ENCODE measurements around the gene SSH2.

Gene SSH2

GRCh38 chr17:29590411-29591145, 339.4 kb downstream of the SSH2 start (continued):
- TF ChIP-seq, protein P1, sequence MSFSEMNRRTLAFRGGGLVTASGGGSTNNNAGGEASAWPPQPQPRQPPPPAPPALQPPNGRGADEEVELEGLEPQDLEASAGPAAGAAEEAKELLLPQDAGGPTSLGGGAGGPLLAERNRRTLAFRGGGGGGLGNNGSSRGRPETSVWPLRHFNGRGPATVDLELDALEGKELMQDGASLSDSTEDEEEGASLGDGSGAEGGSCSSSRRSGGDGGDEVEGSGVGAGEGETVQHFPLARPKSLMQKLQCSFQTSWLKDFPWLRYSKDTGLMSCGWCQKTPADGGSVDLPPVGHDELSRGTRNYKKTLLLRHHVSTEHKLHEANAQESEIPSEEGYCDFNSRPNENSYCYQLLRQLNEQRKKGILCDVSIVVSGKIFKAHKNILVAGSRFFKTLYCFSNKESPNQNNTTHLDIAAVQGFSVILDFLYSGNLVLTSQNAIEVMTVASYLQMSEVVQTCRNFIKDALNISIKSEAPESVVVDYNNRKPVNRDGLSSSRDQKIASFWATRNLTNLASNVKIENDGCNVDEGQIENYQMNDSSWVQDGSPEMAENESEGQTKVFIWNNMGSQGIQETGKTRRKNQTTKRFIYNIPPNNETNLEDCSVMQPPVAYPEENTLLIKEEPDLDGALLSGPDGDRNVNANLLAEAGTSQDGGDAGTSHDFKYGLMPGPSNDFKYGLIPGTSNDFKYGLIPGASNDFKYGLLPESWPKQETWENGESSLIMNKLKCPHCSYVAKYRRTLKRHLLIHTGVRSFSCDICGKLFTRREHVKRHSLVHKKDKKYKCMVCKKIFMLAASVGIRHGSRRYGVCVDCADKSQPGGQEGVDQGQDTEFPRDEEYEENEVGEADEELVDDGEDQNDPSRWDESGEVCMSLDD (tag by site-specific recombination; IDR thresholded peaks at IDR 0.05): no peak; the same call in 1 of the 2 replicates
- no peak for TF ChIP-seq OVOL3 (tag by site-specific recombination; IDR thresholded peaks at IDR 0.05)
- TF ChIP-seq ZSCAN5A (tag by site-specific recombination; IDR thresholded peaks at IDR 0.05): no peak
- TF ChIP-seq, protein P2, sequence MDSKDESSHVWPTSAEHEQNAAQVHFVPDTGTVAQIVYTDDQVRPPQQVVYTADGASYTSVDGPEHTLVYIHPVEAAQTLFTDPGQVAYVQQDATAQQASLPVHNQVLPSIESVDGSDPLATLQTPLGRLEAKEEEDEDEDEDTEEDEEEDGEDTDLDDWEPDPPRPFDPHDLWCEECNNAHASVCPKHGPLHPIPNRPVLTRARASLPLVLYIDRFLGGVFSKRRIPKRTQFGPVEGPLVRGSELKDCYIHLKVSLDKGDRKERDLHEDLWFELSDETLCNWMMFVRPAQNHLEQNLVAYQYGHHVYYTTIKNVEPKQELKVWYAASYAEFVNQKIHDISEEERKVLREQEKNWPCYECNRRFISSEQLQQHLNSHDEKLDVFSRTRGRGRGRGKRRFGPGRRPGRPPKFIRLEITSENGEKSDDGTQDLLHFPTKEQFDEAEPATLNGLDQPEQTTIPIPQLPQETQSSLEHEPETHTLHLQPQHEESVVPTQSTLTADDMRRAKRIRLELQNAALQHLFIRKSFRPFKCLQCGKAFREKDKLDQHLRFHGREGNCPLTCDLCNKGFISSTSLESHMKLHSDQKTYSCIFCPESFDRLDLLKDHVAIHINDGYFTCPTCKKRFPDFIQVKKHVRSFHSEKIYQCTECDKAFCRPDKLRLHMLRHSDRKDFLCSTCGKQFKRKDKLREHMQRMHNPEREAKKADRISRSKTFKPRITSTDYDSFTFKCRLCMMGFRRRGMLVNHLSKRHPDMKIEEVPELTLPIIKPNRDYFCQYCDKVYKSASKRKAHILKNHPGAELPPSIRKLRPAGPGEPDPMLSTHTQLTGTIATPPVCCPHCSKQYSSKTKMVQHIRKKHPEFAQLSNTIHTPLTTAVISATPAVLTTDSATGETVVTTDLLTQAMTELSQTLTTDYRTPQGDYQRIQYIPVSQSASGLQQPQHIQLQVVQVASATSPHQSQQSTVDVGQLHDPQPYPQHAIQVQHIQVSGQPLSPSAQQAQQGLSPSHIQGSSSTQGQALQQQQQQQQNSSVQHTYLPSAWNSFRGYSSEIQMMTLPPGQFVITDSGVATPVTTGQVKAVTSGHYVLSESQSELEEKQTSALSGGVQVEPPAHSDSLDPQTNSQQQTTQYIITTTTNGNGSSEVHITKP (tag by site-specific recombination; IDR thresholded peaks at IDR 0.05): peak; percentile 74
- TF ChIP-seq, protein P3, sequence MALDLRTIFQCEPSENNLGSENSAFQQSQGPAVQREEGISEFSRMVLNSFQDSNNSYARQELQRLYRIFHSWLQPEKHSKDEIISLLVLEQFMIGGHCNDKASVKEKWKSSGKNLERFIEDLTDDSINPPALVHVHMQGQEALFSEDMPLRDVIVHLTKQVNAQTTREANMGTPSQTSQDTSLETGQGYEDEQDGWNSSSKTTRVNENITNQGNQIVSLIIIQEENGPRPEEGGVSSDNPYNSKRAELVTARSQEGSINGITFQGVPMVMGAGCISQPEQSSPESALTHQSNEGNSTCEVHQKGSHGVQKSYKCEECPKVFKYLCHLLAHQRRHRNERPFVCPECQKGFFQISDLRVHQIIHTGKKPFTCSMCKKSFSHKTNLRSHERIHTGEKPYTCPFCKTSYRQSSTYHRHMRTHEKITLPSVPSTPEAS (tag by site-specific recombination; IDR thresholded peaks at IDR 0.05): no peak
- TF ChIP-seq ZNF544 (tag by site-specific recombination; IDR thresholded peaks at IDR 0.05): no peak
- no peak for TF ChIP-seq GLI4 (tag by site-specific recombination; IDR thresholded peaks at IDR 0.05)
- peak; percentile 89 for TF ChIP-seq GFI1B (tag by site-specific recombination; IDR thresholded peaks at IDR 0.05)
- no peak for TF ChIP-seq MYNN (tag by site-specific recombination; IDR thresholded peaks at IDR 0.05; ENCODE audit: borderline replicate concordance)
- no peak for TF ChIP-seq ZNF311 (tag by site-specific recombination; IDR thresholded peaks at IDR 0.05; ENCODE audit: borderline replicate concordance)
- TF ChIP-seq ZNF837 (tag by site-specific recombination; IDR thresholded peaks at IDR 0.05): no peak
- no peak for TF ChIP-seq ZNF416 (tag by site-specific recombination; IDR thresholded peaks at IDR 0.05)
- peak; percentile 7; the same call in 1 of the 2 replicates for TF ChIP-seq FEZF1 (tag by site-specific recombination; IDR thresholded peaks at IDR 0.05)
- 0 out of 2 replicates have a peak, but pooled peaks have one; percentile 24 for TF ChIP-seq ZBTB48 (tag by site-specific recombination; IDR thresholded peaks at IDR 0.05)
- no peak for TF ChIP-seq ZNF114 (tag by site-specific recombination; IDR thresholded peaks at IDR 0.05)
- no peak for TF ChIP-seq ZBTB8A (tag by site-specific recombination; IDR thresholded peaks at IDR 0.05)
- TF ChIP-seq ZNF449 (tag by site-specific recombination; IDR thresholded peaks at IDR 0.05): no peak
- peak; percentile 44; the same call in 1 of the 2 replicates for TF ChIP-seq EGR2 (tag by site-specific recombination; IDR thresholded peaks at IDR 0.05; ENCODE audit: low read depth)
- TF ChIP-seq ZNF654 (tag by site-specific recombination; IDR thresholded peaks at IDR 0.05; ENCODE audit: low read depth): no peak
- TF ChIP-seq ZNF239 (tag by site-specific recombination; IDR thresholded peaks at IDR 0.05): no peak
- peak; percentile 75; the same call in 1 of the 2 replicates for TF ChIP-seq ZBTB6 (tag by site-specific recombination; IDR thresholded peaks at IDR 0.05)
- TF ChIP-seq BCL6B (tag by site-specific recombination; IDR thresholded peaks at IDR 0.05): no peak
- TF ChIP-seq SALL2 (tag by site-specific recombination; IDR thresholded peaks at IDR 0.05; ENCODE audit: borderline replicate concordance): no peak
- TF ChIP-seq ZXDB (tag by site-specific recombination; IDR thresholded peaks at IDR 0.05): no peak
- peak; percentile 68 for TF ChIP-seq GLIS2 (tag by site-specific recombination; IDR thresholded peaks at IDR 0.05)
- peak; percentile 20; the same call in 1 of the 2 replicates for TF ChIP-seq GLIS1 (tag by site-specific recombination; IDR thresholded peaks at IDR 0.05)

All from HEK293 (cell line).